Colonic mucosa (tissue), 4 donors: ENCODE results near the gene FIS1. TPM values are rescaled to one million over a fixed set of nuclear protein-coding genes. Genes with fewer than 3 reads are reported as not detected.
"Not testable (repeated sequence)": the region's sequence is repeated elsewhere in the genome, so short reads cannot be mapped to it uniquely, and the experiment has no call there.

Source experiments
- DNase-seq: peaks from one replicate; pipeline ENCODE4 v3.0.0-alpha.2; 2020
- H3K27ac ChIP-seq: fragments of 200-600 bp; one replicate; pipeline ENCODE4 v1.8.0; 2021
- H3K27me3 ChIP-seq: fragments of 200-600 bp; one replicate; pipeline ENCODE4 v1.8.0; 2021
- H3K36me3 ChIP-seq: fragments of 200-600 bp; one replicate; pipeline ENCODE4 v1.8.0; 2021
- H3K4me1 ChIP-seq: fragments of 200-600 bp; one replicate; pipeline ENCODE4 v1.8.0; 2021; ENCODE audit warnings: mild to moderate bottlenecking
- H3K4me3 ChIP-seq: fragments of 200-600 bp; one replicate; pipeline ENCODE4 v1.8.0; 2021
- H3K9ac ChIP-seq, 2 donors: one replicate each; pipeline ENCODE4 v1.7.0; 2013; ENCODE audit warnings: control low read depth in 2 of 2, low read depth in 2 of 2, low read length in 2 of 2
- H3K9me3 ChIP-seq: fragments of 200-600 bp; one replicate; pipeline ENCODE4 v1.8.0; 2021
- CTCF ChIP-seq: fragments of 200-600 bp; IDR thresholded peaks from one replicate; pipeline ENCODE4 v1.8.0; 2022; ENCODE audit warnings: antibody characterized with exemption, mild to moderate bottlenecking
- intact Hi-C: fragments of 100-400 bp; cut with DNase I; formaldehyde crosslinking; loops from one replicate; pipeline ENCODE4 v1.14.1; 2022
- total RNA-seq, 2 donors: library from RNA; stranded (reverse); fragmentation: NEBNext Ultra II Directional in 1 of 2; extraction: Animal tissue kit (Norgen Biotek cat#: 25700) in 1 of 2; gene quantifications; one replicate each; pipeline ENCODE4 v1.2.1, GENCODE V29; 2021
- donor health status: healthy.
- donor health status: DM: no; HTN: no; CAD: no.
- donor health status: DM: no; HTN: no; CAD: no.

The FIS1 gene
- total RNA-seq, 2 donors from 2014 or later, result 132 to 148 TPM

GRCh38 chr7:101258243-101258731 is 13.4 kb upstream of the FIS1 start:
- H3K4me1 ChIP-seq, result no peaks in the 10 kb centered on the region
- intact Hi-C loops, result no loop called here
- no peak for TF ChIP-seq CTCF
- H3K4me3 ChIP-seq, result no peak overlapping the region
- no peaks in the 10 kb centered on the region for H3K27me3 ChIP-seq
- no peak overlapping the region for H3K27ac ChIP-seq
- DNase-seq, result no peak
- H3K9me3 ChIP-seq, result no peaks in the 10 kb centered on the region
- H3K9ac ChIP-seq, result no peak overlapping the region
- no peaks in the 10 kb centered on the region for H3K36me3 ChIP-seq

- Histone ChIP-seq H3K27ac (no peak overlapping the region), H3K36me3 (no peaks in the 10 kb centered on the region), H3K9ac (no peak overlapping the region), H3K27me3 (no peaks in the 10 kb centered on the region), H3K4me1 (peaks cover 3% of the 10 kb centered on the region), H3K9me3 (no peaks in the 10 kb centered on the region), H3K4me3 (no peak overlapping the region)
- no peak for TF ChIP-seq CTCF
- DNase-seq, result no peak
- intact Hi-C loops, result no loop called here
Observed at GRCh38 chr7:101255796-101256195, 10.9 kb upstream of the FIS1 start.

- H3K9ac ChIP-seq, H3K9me3 ChIP-seq, H3K4me1 ChIP-seq, DNase-seq, intact Hi-C loops, H3K36me3 ChIP-seq, H3K27ac ChIP-seq, H3K27me3 ChIP-seq: not testable (repeated sequence)
- H3K4me3 ChIP-seq, result peak overlapping the region; percentile 97
Observed at GRCh38 chr7:101253199-101253598, 8.3 kb upstream of the FIS1 start.

DNA sequence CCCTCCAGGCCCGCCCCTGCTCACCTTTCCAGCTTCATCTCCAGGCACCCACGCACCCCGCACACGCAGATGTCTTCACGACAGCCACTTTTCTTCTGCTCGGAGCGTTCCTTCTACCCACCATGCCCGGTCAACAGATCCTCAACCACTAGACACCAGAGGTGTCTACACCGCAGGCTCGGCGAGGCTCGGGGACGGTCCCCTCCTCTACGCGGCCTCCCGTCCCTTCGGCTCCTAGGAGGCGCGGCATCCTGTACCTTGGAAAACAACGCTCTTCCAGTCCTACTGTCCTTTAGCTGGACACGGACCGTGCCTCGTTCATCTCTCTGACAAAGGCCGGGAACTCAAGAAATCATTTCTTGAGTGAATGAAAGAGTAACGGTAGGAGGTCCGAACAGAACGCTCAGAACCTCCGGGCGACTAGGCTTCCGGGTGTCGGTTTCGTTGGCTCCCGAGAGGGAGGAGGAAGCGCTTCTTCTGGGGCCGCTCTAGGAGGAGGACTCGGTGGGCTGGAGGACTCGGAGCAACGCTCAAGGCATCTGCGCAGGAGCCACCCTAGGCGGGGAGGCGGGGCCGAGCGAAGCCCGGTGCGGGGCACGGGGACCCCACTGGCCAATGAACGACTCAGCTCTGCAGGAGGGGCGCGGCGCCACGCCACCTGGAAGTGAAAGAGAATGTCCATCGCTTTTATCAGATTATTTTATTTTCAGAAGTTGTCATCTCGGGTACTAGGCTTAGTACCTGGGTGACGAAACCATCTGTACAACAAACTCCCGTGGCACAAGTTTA is 7.2 kb upstream of the FIS1 start:
- Histone ChIP-seq H3K27me3 (no peaks in the 10 kb centered on the region), H3K9ac (peak overlapping the region; percentile 90), H3K27ac (peak overlapping the region; percentile 80), H3K36me3 (no peaks in the 10 kb centered on the region), H3K9me3 (no peaks in the 10 kb centered on the region), H3K4me3 (peak overlapping the region; percentile 97), H3K4me1 (peaks cover 3% of the 10 kb centered on the region)
- no peak for TF ChIP-seq CTCF
- intact Hi-C loops, result no loop called here
- peak; percentile 99 for DNase-seq

DNA sequence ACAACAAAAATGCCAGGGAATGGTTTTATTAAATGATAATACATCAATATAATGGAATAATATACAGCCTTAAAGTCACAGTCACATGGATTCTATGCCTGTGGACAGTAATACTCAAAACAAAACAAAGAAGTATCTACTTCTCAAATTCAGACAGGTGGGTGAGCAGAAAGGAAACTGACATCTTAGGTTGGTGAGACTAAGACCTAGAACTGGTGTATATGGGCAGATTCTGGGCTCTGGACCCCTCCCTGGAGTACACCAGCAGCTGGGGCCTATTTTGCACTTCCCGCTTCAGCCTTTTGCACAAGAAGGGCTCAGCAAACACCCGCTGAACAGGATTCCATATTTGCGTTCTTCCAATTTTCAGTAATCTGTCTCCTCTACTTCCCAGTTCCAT is 5.4 kb upstream of the FIS1 start:
- Histone ChIP-seq H3K4me3 (no peak overlapping the region), H3K4me1 (peaks cover 3% of the 10 kb centered on the region), H3K9ac (no peak overlapping the region), H3K27me3 (no peaks in the 10 kb centered on the region), H3K27ac (no peak overlapping the region), H3K9me3 (no peaks in the 10 kb centered on the region), H3K36me3 (no peaks in the 10 kb centered on the region)
- no peak for DNase-seq
- intact Hi-C loops, result no loop called here
- no peak for TF ChIP-seq CTCF

- no peak for TF ChIP-seq CTCF
- intact Hi-C loops, result no loop called here
- Histone ChIP-seq H3K9ac (no peak overlapping the region), H3K27ac (no peak overlapping the region), H3K36me3 (no peaks in the 10 kb centered on the region), H3K27me3 (no peaks in the 10 kb centered on the region), H3K4me3 (no peak overlapping the region), H3K9me3 (no peaks in the 10 kb centered on the region), H3K4me1 (peaks cover 9% of the 10 kb centered on the region)
- no peak for DNase-seq
Observed at GRCh38 chr7:101248276-101248675, 3.4 kb upstream of the FIS1 start.
